GM10847 (cell line): ENCODE measurements around the gene DEGS1.

Source experiments
- POLR2A ChIP-seq: IDR thresholded peaks from 2 replicates; pipeline ENCODE4 v1.6.1; 2011; ENCODE audit not compliant: insufficient read length; ENCODE audit errors: extremely low read depth

Gene DEGS1

GRCh38 chr1:224196813-224197600 is 14.0 kb downstream of the DEGS1 start:
- TF ChIP-seq POLR2A: no peak

GRCh38 chr1:224198572-224198971 is 15.5 kb downstream of the DEGS1 start:
- no peak for TF ChIP-seq POLR2A

GRCh38 chr1:224199679-224200078 is 16.6 kb downstream of the DEGS1 start:
- no peak for TF ChIP-seq POLR2A

GRCh38 chr1:224201383-224201782 is 18.3 kb downstream of the DEGS1 start:
- TF ChIP-seq POLR2A: no peak

- TF ChIP-seq POLR2A: no peak
Measured at GRCh38 chr1:224201853-224202252, 18.8 kb downstream of the DEGS1 start.

GRCh38 chr1:224203243-224204016 is 20.4 kb downstream of the DEGS1 start:
- no peak for TF ChIP-seq POLR2A

- TF ChIP-seq POLR2A: no peak
Measured at GRCh38 chr1:224205438-224205840, 22.4 kb downstream of the DEGS1 start.

- no peak for TF ChIP-seq POLR2A
Measured at GRCh38 chr1:224211206-224211962, 28.3 kb downstream of the DEGS1 start.

- TF ChIP-seq POLR2A: no peak
Measured at GRCh38 chr1:224212618-224213061, 29.6 kb downstream of the DEGS1 start.

- no peak for TF ChIP-seq POLR2A
Measured at GRCh38 chr1:224213438-224214119, 30.5 kb downstream of the DEGS1 start.

- no peak for TF ChIP-seq POLR2A
Measured at GRCh38 chr1:224216382-224216781, 33.3 kb downstream of the DEGS1 start.

- no peak for TF ChIP-seq POLR2A
Measured at GRCh38 chr1:224217655-224218623, 34.9 kb downstream of the DEGS1 start.

GRCh38 chr1:224219011-224219611 is 36.1 kb downstream of the DEGS1 start:
- no peak for TF ChIP-seq POLR2A
